Activated naive CD4-positive, alpha-beta T cell treated with anti-CD3 and anti-CD28 coated beads for 36 hours (primary cell): Measurements from ENCODE around the gene PLEKHJ1. TPM values are rescaled to one million over a fixed set of nuclear protein-coding genes. Genes with fewer than 3 reads are reported as not detected.

Experiments
- CTCF ChIA-PET: fragments of 350-600 bp; sonication (Branson Sonifier 250); formaldehyde crosslinking; loops from one replicate; lab custom pipeline; 2021; ENCODE audit warnings: antibody characterized with exemption; lab: Charles Lee
- DNase-seq: peaks from one replicate; pipeline ENCODE4 v3.0.0-alpha.2; 2020
- H3K27ac Mint-ChIP-seq: one replicate; pipeline ENCODE4 v1.8.0; 2021; ENCODE audit warnings: mild to moderate bottlenecking, mixed read lengths
- H3K27me3 Mint-ChIP-seq: one replicate; pipeline ENCODE4 v1.8.0; 2021; ENCODE audit warnings: low read depth, mixed read lengths
- H3K36me3 Mint-ChIP-seq: one replicate; pipeline ENCODE4 v1.8.0; 2021; ENCODE audit warnings: low read depth, mixed read lengths
- H3K4me1 Mint-ChIP-seq: one replicate; pipeline ENCODE4 v1.8.0; 2021; ENCODE audit warnings: low read depth, mixed read lengths
- H3K4me3 Mint-ChIP-seq: one replicate; pipeline ENCODE4 v1.8.0; 2021; ENCODE audit warnings: mild to moderate bottlenecking, moderate library complexity, mixed read lengths
- H3K9me3 Mint-ChIP-seq: one replicate; pipeline ENCODE4 v1.8.0; 2021; ENCODE audit warnings: mixed read lengths
- intact Hi-C: fragments of 100-400 bp; cut with micrococcal nuclease; formaldehyde crosslinking; loops from one replicate; pipeline ENCODE4 v1.15.1; 2023
- total RNA-seq, 2 experiments: library from RNA; stranded (reverse); gene quantifications; one replicate each; pipeline ENCODE4 v1.2.3, GENCODE V29; 2021

The PLEKHJ1 gene
- total RNA-seq, 2 experiments from 2014 or later: 56.9 to 60.6 TPM

- no peaks in the 10 kb centered on the region for H3K9me3 Mint-ChIP-seq
- peak overlapping the region; percentile 46 for H3K27ac Mint-ChIP-seq
- intact Hi-C loops: no loop called here
- peaks cover 4% of the 10 kb centered on the region for H3K4me1 Mint-ChIP-seq
- no peak for DNase-seq
- no peak overlapping the region for H3K4me3 Mint-ChIP-seq
- peaks cover 21% of the 10 kb centered on the region for H3K36me3 Mint-ChIP-seq
- CTCF ChIA-PET: interaction anchor here (1.4 kb wide), 1 partner anchor 11 kb away, joined by 3 read pairs; no protein-coding TSS in a partner anchor
- no peaks in the 10 kb centered on the region for H3K27me3 Mint-ChIP-seq
Measured at GRCh38 chr19:2228157-2229030, 7.7 kb downstream of the PLEKHJ1 start.

GRCh38 chr19:2227415-2228156, 8.5 kb downstream of the PLEKHJ1 start:
- no peak for DNase-seq
- no peaks in the 10 kb centered on the region for H3K9me3 Mint-ChIP-seq
- intact Hi-C loops: no loop called here
- peaks cover 23% of the 10 kb centered on the region for H3K36me3 Mint-ChIP-seq
- no peaks in the 10 kb centered on the region for H3K4me1 Mint-ChIP-seq
- H3K4me3 Mint-ChIP-seq: no peak overlapping the region
- CTCF ChIA-PET: no interaction called here
- H3K27ac Mint-ChIP-seq: no peak overlapping the region
- no peaks in the 10 kb centered on the region for H3K27me3 Mint-ChIP-seq

- intact Hi-C loops: no loop called here
- H3K4me1 Mint-ChIP-seq: no peaks in the 10 kb centered on the region
- peaks cover 20% of the 10 kb centered on the region for H3K36me3 Mint-ChIP-seq
- H3K9me3 Mint-ChIP-seq: no peaks in the 10 kb centered on the region
- DNase-seq: no peak
- no peak overlapping the region for H3K4me3 Mint-ChIP-seq
- CTCF ChIA-PET: no interaction called here
- H3K27ac Mint-ChIP-seq: no peak overlapping the region
- no peaks in the 10 kb centered on the region for H3K27me3 Mint-ChIP-seq
Measured at GRCh38 chr19:2226840-2227360, 9.2 kb downstream of the PLEKHJ1 start.

GRCh38 chr19:2226051-2226839, 9.9 kb downstream of the PLEKHJ1 start:
- Mint-ChIP-seq H3K4me3 (no peak overlapping the region), H3K36me3 (peaks cover 20% of the 10 kb centered on the region), H3K27me3 (no peaks in the 10 kb centered on the region), H3K9me3 (no peaks in the 10 kb centered on the region), H3K4me1 (no peaks in the 10 kb centered on the region), H3K27ac (no peak overlapping the region)
- DNase-seq: no peak
- CTCF ChIA-PET: no interaction called here
- intact Hi-C loops: no loop called here

GRCh38 chr19:2225415-2226050, 10.6 kb downstream of the PLEKHJ1 start:
- H3K9me3 Mint-ChIP-seq: no peaks in the 10 kb centered on the region
- peaks cover 23% of the 10 kb centered on the region for H3K36me3 Mint-ChIP-seq
- DNase-seq: no peak
- no peak overlapping the region for H3K27ac Mint-ChIP-seq
- CTCF ChIA-PET: interaction anchor here (0.5 to 0.7 kb wide), 2 partner anchors 70 to 282 kb away, joined by 3 read pairs; no protein-coding TSS in a partner anchor
- H3K4me1 Mint-ChIP-seq: no peaks in the 10 kb centered on the region
- no peaks in the 10 kb centered on the region for H3K27me3 Mint-ChIP-seq
- intact Hi-C loops: no loop called here
- no peak overlapping the region for H3K4me3 Mint-ChIP-seq

- CTCF ChIA-PET: interaction anchor here (0.5 to 0.7 kb wide), 2 partner anchors 69 to 282 kb away, joined by 3 read pairs; no protein-coding TSS in a partner anchor
- no peak for DNase-seq
- Mint-ChIP-seq H3K4me1 (no peaks in the 10 kb centered on the region), H3K4me3 (no peak overlapping the region), H3K9me3 (no peaks in the 10 kb centered on the region), H3K36me3 (peaks cover 25% of the 10 kb centered on the region), H3K27me3 (no peaks in the 10 kb centered on the region), H3K27ac (no peak overlapping the region)
- intact Hi-C loops: no loop called here
Measured at GRCh38 chr19:2224754-2225349, 11.3 kb downstream of the PLEKHJ1 start.

GRCh38 chr19:2223959-2224358, 12.2 kb downstream of the PLEKHJ1 start:
- no peak for DNase-seq
- Mint-ChIP-seq H3K27ac (no peak overlapping the region), H3K4me3 (no peak overlapping the region), H3K9me3 (no peaks in the 10 kb centered on the region), H3K4me1 (no peaks in the 10 kb centered on the region), H3K36me3 (peaks cover 28% of the 10 kb centered on the region), H3K27me3 (no peaks in the 10 kb centered on the region)
- CTCF ChIA-PET: no interaction called here
- intact Hi-C loops: no loop called here

GRCh38 chr19:2223391-2223790, 12.7 kb downstream of the PLEKHJ1 start:
- Mint-ChIP-seq H3K27ac (no peak overlapping the region), H3K4me1 (no peaks in the 10 kb centered on the region), H3K4me3 (no peak overlapping the region), H3K27me3 (no peaks in the 10 kb centered on the region), H3K9me3 (no peaks in the 10 kb centered on the region), H3K36me3 (peaks cover 28% of the 10 kb centered on the region)
- DNase-seq: no peak
- CTCF ChIA-PET: no interaction called here
- intact Hi-C loops: no loop called here

GRCh38 chr19:2221918-2222317, 14.2 kb downstream of the PLEKHJ1 start:
- Mint-ChIP-seq H3K27me3 (no peaks in the 10 kb centered on the region), H3K36me3 (peaks cover 33% of the 10 kb centered on the region), H3K4me1 (no peaks in the 10 kb centered on the region), H3K27ac (no peak overlapping the region), H3K9me3 (no peaks in the 10 kb centered on the region), H3K4me3 (no peak overlapping the region)
- CTCF ChIA-PET: interaction anchor here (0.6 kb wide), 1 partner anchor 67 kb away, joined by 3 read pairs; no protein-coding TSS in a partner anchor
- intact Hi-C loops: no loop called here
- no peak for DNase-seq

- intact Hi-C loops: no loop called here
- Mint-ChIP-seq H3K4me1 (no peaks in the 10 kb centered on the region), H3K4me3 (no peak overlapping the region), H3K27me3 (no peaks in the 10 kb centered on the region), H3K36me3 (peaks cover 34% of the 10 kb centered on the region), H3K27ac (no peak overlapping the region), H3K9me3 (no peaks in the 10 kb centered on the region)
- DNase-seq: no peak
- CTCF ChIA-PET: interaction anchor here (0.6 kb wide), 2 partner anchors 62 to 66 kb away, joined by 3 to 4 read pairs; no protein-coding TSS in a partner anchor
Measured at GRCh38 chr19:2221250-2221831, 14.8 kb downstream of the PLEKHJ1 start.

- Mint-ChIP-seq H3K9me3 (no peaks in the 10 kb centered on the region), H3K4me3 (no peak overlapping the region), H3K27me3 (no peaks in the 10 kb centered on the region), H3K27ac (no peak overlapping the region), H3K36me3 (peaks cover 33% of the 10 kb centered on the region), H3K4me1 (peaks cover 7% of the 10 kb centered on the region)
- no peak for DNase-seq
- intact Hi-C loops: no loop called here
- CTCF ChIA-PET: no interaction called here
Measured at GRCh38 chr19:2219726-2220125, 16.4 kb downstream of the PLEKHJ1 start.
